K562 (cell line): Measurements from ENCODE around the gene ALK. TPM values are rescaled to one million over a fixed set of nuclear protein-coding genes. Genes with fewer than 3 reads are reported as not detected.

Experiments used
- ATAC-seq: fragments of 200-7000 bp; cut with Tn5 transposase; 3 replicates; pipeline ENCODE4 v1.9.1; 2020; ENCODE audit warnings: moderate library complexity
- BruUV-seq: library from RNA; stranded (reverse); fragments of 400-500 nt; replicated peaks from 2 replicates; lab custom pipeline; 2021; lab: Mats Ljungman, UMichigan
- CTCF ChIA-PET: fragments of 300-600 bp; formaldehyde crosslinking; extraction: SDS; loops from one replicate; lab custom pipeline; 2021; ENCODE audit warnings: low intra/inter-chr PET ratio; lab: Yijun Ruan, JAX
- POLR2A ChIA-PET: fragments of 300-600, 350-650 bp; sonication (Branson Sonifier 250); formaldehyde crosslinking; extraction: SDS; loops from one replicate; lab custom pipeline; 2021; ENCODE audit warnings: antibody characterized with exemption, inconsistent platforms; lab: Yijun Ruan, JAX
- DNase-seq, 4 experiments: peaks; one replicate each; pipeline versions ENCODE4 v3.0.0 to v3.0.0-alpha.2; 2011 to 2018; ENCODE audit warnings: low spot score in 3 of 4, mixed read lengths in 3 of 4; ENCODE audit errors: extremely low read depth in 1 of 4
- FAIRE-seq: peaks from 2 replicates; lab custom pipeline; 2011; peaks lifted over from hg19 to GRCh38; lab: Jason Lieb, UNC
- H2AFZ ChIP-seq: 2 replicates; pipeline ENCODE4 v1.6.0; 2011; ENCODE audit warnings: low read depth, low read length, control low read depth, inconsistent platforms
- H3K27ac ChIP-seq: fragments of 200-600 bp; 3 replicates; pipeline ENCODE4 v1.8.0; 2011; ENCODE audit warnings: low read depth, mild to moderate bottlenecking, control low read depth, inconsistent platforms, low read length, moderate library complexity, mixed read lengths; ENCODE audit errors: extremely low read depth
- H3K27me3 ChIP-seq, 2 experiments: fragments of 300-600 bp in 1 of 2; 2 replicates in 1 of 2; 3 replicates in 1 of 2; pipeline versions ENCODE4 v1.6.0 to v1.8.0; 2011; ENCODE audit warnings: inconsistent platforms in 2 of 2, low read length in 2 of 2, mild to moderate bottlenecking in 1 of 2, mixed read lengths in 1 of 2, moderate library complexity in 1 of 2; ENCODE audit not compliant: control insufficient read depth in 2 of 2, insufficient read depth in 2 of 2
- H3K36me3 ChIP-seq: fragments of 300-600 bp; 3 replicates; pipeline ENCODE4 v1.8.0; 2011; ENCODE audit warnings: mild to moderate bottlenecking, low read length, inconsistent platforms; ENCODE audit not compliant: control insufficient read depth, insufficient read depth
- H3K4me1 ChIP-seq, 2 experiments: fragments of 200-600 bp in 1 of 2; replicated peaks in 1 of 2; 2 replicates in 1 of 2; 3 replicates in 1 of 2; pipeline versions ENCODE4 v1.5.1 to v1.8.0; 2011; ENCODE audit warnings: inconsistent platforms in 2 of 2, low read length in 2 of 2, mild to moderate bottlenecking in 1 of 2, mixed read lengths in 1 of 2, moderate library complexity in 1 of 2; ENCODE audit not compliant: control insufficient read depth in 2 of 2, insufficient read depth in 2 of 2
- H3K4me2 ChIP-seq: 2 replicates; pipeline ENCODE4 v1.6.1; 2011; ENCODE audit warnings: low read length, control low read depth, inconsistent platforms, mixed read lengths; ENCODE audit not compliant: insufficient read depth
- H3K4me3 ChIP-seq: fragments of 200-600 bp; sonication (generic), shearing (Covaris generic); 2 replicates; pipeline ENCODE4 v1.5.1; 2016; ENCODE audit warnings: control low read depth, inconsistent platforms
- H3K79me2 ChIP-seq: fragments of 200-600 bp; 3 replicates; pipeline ENCODE4 v1.8.0; 2011; ENCODE audit warnings: low read length, inconsistent platforms; ENCODE audit not compliant: control insufficient read depth, insufficient read depth
- H3K9ac ChIP-seq, 2 experiments: 2 replicates each; pipeline versions ENCODE4 v1.6.0 to v1.6.1; 2011; ENCODE audit warnings: low read depth in 2 of 2, low read length in 2 of 2, control low read depth in 1 of 2, inconsistent platforms in 1 of 2, mild to moderate bottlenecking in 1 of 2, mixed read lengths in 1 of 2; ENCODE audit not compliant: insufficient read depth in 1 of 2
- H3K9me1 ChIP-seq: one replicate; pipeline ENCODE4 v1.6.0; 2011; ENCODE audit warnings: inconsistent platforms, mild to moderate bottlenecking, low read length, moderate library complexity; ENCODE audit not compliant: control insufficient read depth, insufficient read depth
- H3K9me3 ChIP-seq: replicated peaks from 2 replicates; pipeline ENCODE4 v1.5.1; 2011; ENCODE audit warnings: low read depth, low read length, inconsistent platforms; ENCODE audit not compliant: control insufficient read depth, insufficient read depth
- H4K20me1 ChIP-seq: replicated peaks from 2 replicates; pipeline ENCODE4 v1.6.1; 2011; ENCODE audit warnings: low read length, inconsistent platforms, mixed read lengths; ENCODE audit not compliant: control insufficient read depth, insufficient read depth
- BMI1 ChIP-seq: fragments of 150-350 bp; IDR thresholded peaks from 2 replicates; pipeline ENCODE4 v1.6.1; 2014; ENCODE audit warnings: low read length
- CBX1 ChIP-seq: sonication (generic); IDR thresholded peaks from 2 replicates; pipeline ENCODE4 v1.6.1; 2016; ENCODE audit warnings: antibody characterized with exemption, low read depth, mild to moderate bottlenecking
- CREB3 ChIP-seq: fragments of 450-650 bp; conservative IDR thresholded peaks from 2 replicates; pipeline ENCODE4 v1.6.1; 2016; ENCODE audit warnings: missing genetic modification characterization, low read depth, mild to moderate bottlenecking, missing compliant biosample characterization, moderate library complexity
- HBP1 ChIP-seq: fragments of 450-650 bp; formaldehyde crosslinking; IDR thresholded peaks from 2 replicates; pipeline ENCODE4 v1.4.0; 2022; ENCODE audit warnings: missing genetic modification characterization
- ID3 ChIP-seq, 2 experiments: fragments of 250-450 bp in 1 of 2; fragments of 450-650 bp in 1 of 2; sonication (Bioruptor Pico) in 1 of 2; IDR thresholded peaks; 2 replicates each; pipeline versions ENCODE4 v1.6.1 to v1.8.0; 2016 to 2021; ENCODE audit warnings: mild to moderate bottlenecking in 2 of 2, moderate library complexity in 2 of 2, missing compliant biosample characterization in 1 of 2, missing genetic modification characterization in 1 of 2
- KLF1 ChIP-seq: fragments of 450-650 bp; IDR thresholded peaks from 2 replicates; pipeline ENCODE4 v1.6.1; 2016; ENCODE audit warnings: missing genetic modification characterization, missing compliant biosample characterization
- PHB ChIP-seq: fragments of 250-450 bp; sonication (Bioruptor Pico); IDR thresholded peaks from 2 replicates; pipeline ENCODE4 v1.5.0; 2021
- POLR3G ChIP-seq: IDR thresholded peaks from 2 replicates; pipeline ENCODE4 v1.6.1; 2011; ENCODE audit not compliant: insufficient read length, insufficient replicate concordance; ENCODE audit errors: extremely low read depth
- PTBP1 ChIP-seq: fragments of 200-400 bp; formaldehyde crosslinking; IDR thresholded peaks from 2 replicates; pipeline ENCODE4 v1.6.1; 2017; ENCODE audit warnings: low read depth, low read length
- SAP30 ChIP-seq: fragments of 200-600 bp; sonication (generic); IDR thresholded peaks from 2 replicates; pipeline ENCODE4 v1.6.1; 2012; ENCODE audit warnings: borderline replicate concordance, low read depth, mild to moderate bottlenecking, moderate library complexity, low read length, control low read depth, inconsistent platforms; ENCODE audit not compliant: insufficient read depth, poor library complexity, severe bottlenecking
- VEZF1 ChIP-seq: fragments of 200-800 bp; sonication (Bioruptor generic); IDR thresholded peaks from 2 replicates; pipeline ENCODE4 v1.6.1; 2017; ENCODE audit warnings: missing genetic modification characterization, missing compliant biosample characterization
- ZNF589 ChIP-seq: fragments of 200-800 bp; sonication (Bioruptor generic); IDR thresholded peaks from 2 replicates; pipeline ENCODE4 v1.6.1; 2016; ENCODE audit warnings: low read depth, missing genetic modification characterization, missing compliant biosample characterization
- ZNF740 ChIP-seq, 3 experiments: fragments of 200-800 bp in 1 of 3; sonication (Bioruptor generic) in 1 of 3; sonication (generic) in 1 of 3; formaldehyde crosslinking in 1 of 3; IDR thresholded peaks; 2 replicates each; pipeline versions ENCODE4 v1.6.1 to v1.8.0; 2016 to 2022; ENCODE audit warnings: mild to moderate bottlenecking in 2 of 3, missing compliant biosample characterization in 2 of 3, missing genetic modification characterization in 2 of 3, missing genetic modification reagents in 1 of 3
- ZNF778 ChIP-seq: fragments of 450-650 bp; formaldehyde crosslinking; IDR thresholded peaks from 2 replicates; pipeline ENCODE4 v1.4.0; 2020; ENCODE audit warnings: mild to moderate bottlenecking, moderate library complexity
- ZNF79 ChIP-seq: fragments of 250-450 bp; sonication (Bioruptor Pico); IDR thresholded peaks from 2 replicates; pipeline ENCODE4 v1.4.0; 2020; ENCODE audit warnings: low read depth, mild to moderate bottlenecking, moderate library complexity
- WGBS: fragments of 100-300 bp; shearing (Covaris generic); methylation state at CpG from one replicate; pipeline ENCODE4 v1.1.6; 2016; ENCODE audit warnings: low coverage, mixed read lengths; ENCODE audit not compliant: insufficient coverage; ENCODE audit errors: missing lambda C conversion rate; 5-methylcytosine and 5-hydroxymethylcytosine counted together
- in situ Hi-C: fragments of 300-500 bp; cut with MboI; formaldehyde crosslinking; loops from 4 replicates; pipeline ENCODE4 v1.15.0; 2018; ENCODE audit warnings: inconsistent platforms, mixed read lengths
- intact Hi-C: fragments of 100-400 bp; cut with micrococcal nuclease; formaldehyde crosslinking; loops from 2 replicates; pipeline ENCODE4 v1.14.2; 2022
- polyA plus RNA-seq, 8 experiments: library from polyadenylated mRNA; depleted of rRNA in 4 of 8; stranded (reverse) in 5 of 8; unstranded in 3 of 8; fragments of >200 nt; fragmentation: Nextera tagmentation in 2 of 8; fragmentation: Illumina TruSeq in 1 of 8; extraction: Ambion mirVana in 2 of 8; extraction: Trizol in 1 of 8; gene quantifications; 2 replicates each; pipeline versions ENCODE4 v1.2.1 to v1.2.3, GENCODE V29; 2011 to 2014; ENCODE audit warnings: inconsistent platforms in 1 of 8, missing spikeins in 1 of 8
- total RNA-seq, 7 experiments: library from RNA; depleted of rRNA in 6 of 7; stranded (reverse); fragments of >200 nt in 6 of 7; fragmentation: Illumina TruSeq in 2 of 7; extraction: Trizol in 2 of 7; gene quantifications; 2 replicates each; pipeline versions ENCODE4 v1.2.1 to v1.2.3, GENCODE V29; 2011 to 2021; ENCODE audit warnings: low replicate concordance in 1 of 7

Gene ALK
- total and polyA plus RNA-seq, 9 of the 15 experiments (the other 6 are each of a cell fraction or from before 2014, with no cell fraction given), result not detected

GRCh38 chr2:29532436-29532835, 388.9 kb downstream of the ALK start (continued):
- TF ChIP-seq HBP1 (no peak), ZNF778 (CRISPR knock-in tag) (no peak), CREB3 (no peak)

GRCh38 chr2:29531626-29532025, 389.8 kb downstream of the ALK start:
- FAIRE-seq, result no peak
- 2% methylated on average over 4 of the region's 4 CpGs for WGBS
- Histone ChIP-seq H3K27me3 (peaks cover 0 to 9% of the 10 kb centered on the region in 2 experiments; a peak in 2 of 5 replicates), H3K79me2 (no peaks in the 10 kb centered on the region), H2AFZ (no peak overlapping the region), H3K9me3 (no peaks in the 10 kb centered on the region), H3K36me3 (no peaks in the 10 kb centered on the region), H3K9ac (no peak overlapping the region), H3K4me1 (no peaks in the 10 kb centered on the region), H3K4me3 (no peak overlapping the region), H4K20me1 (0 out of 2 replicates have a peak, but pooled peaks cover 3% of the 10 kb centered on the region), H3K9me1 (no peaks in the 10 kb centered on the region), H3K27ac (no peak overlapping the region), H3K4me2 (no peak overlapping the region)
- CTCF ChIA-PET, result no interaction called here
- ATAC-seq, result no peak
- no TSS peak for BruUV-seq
- in situ Hi-C loops (no loop called here), intact Hi-C loops (no loop called here)
- POLR2A ChIA-PET, result no interaction called here
- DNase-seq, result no peak
- no peak for TF ChIP-seq SAP30
- TF ChIP-seq ZNF740 (CRISPR knock-in tag; IDR thresholded peaks at IDR 0.05), result no peak
- TF ChIP-seq ZNF740 (tag; IDR thresholded peaks at IDR 0.05), result no peak
- no peak for TF ChIP-seq VEZF1 (CRISPR knock-in tag)
- no peak for TF ChIP-seq ZNF79
- TF ChIP-seq PTBP1, result no peak
- no peak for TF ChIP-seq PHB (CRISPR knock-in tag)
- TF ChIP-seq BMI1, result no peak
- no peak for TF ChIP-seq KLF1
- no peak for TF ChIP-seq ZNF589 (CRISPR knock-in tag)
- TF ChIP-seq CBX1, result no peak
- no peak for TF ChIP-seq ID3 (CRISPR knock-in tag; IDR thresholded peaks at IDR 0.05)
- no peak for TF ChIP-seq ID3 (tag; IDR thresholded peaks at IDR 0.05)
- no peak for TF ChIP-seq POLR3G
